K562 (cell line): ENCODE measurements around the gene KAZN. TPM values are rescaled to one million over a fixed set of nuclear protein-coding genes. Genes with fewer than 3 reads are reported as not detected.

Experiments
- ATAC-seq: fragments of 200-7000 bp; cut with Tn5 transposase; 3 replicates; pipeline ENCODE4 v1.9.1; 2020; ENCODE audit warnings: moderate library complexity
- BruUV-seq: library from RNA; stranded (reverse); fragments of 400-500 nt; replicated peaks from 2 replicates; lab custom pipeline; 2021; lab: Mats Ljungman, UMichigan
- CTCF ChIA-PET: fragments of 300-600 bp; formaldehyde crosslinking; extraction: SDS; loops from one replicate; lab custom pipeline; 2021; ENCODE audit warnings: low intra/inter-chr PET ratio; lab: Yijun Ruan, JAX
- POLR2A ChIA-PET: fragments of 300-600, 350-650 bp; sonication (Branson Sonifier 250); formaldehyde crosslinking; extraction: SDS; loops from one replicate; lab custom pipeline; 2021; ENCODE audit warnings: antibody characterized with exemption, inconsistent platforms; lab: Yijun Ruan, JAX
- DNase-seq, 4 experiments: peaks; one replicate each; pipeline versions ENCODE4 v3.0.0 to v3.0.0-alpha.2; 2011 to 2018; ENCODE audit warnings: low spot score in 3 of 4, mixed read lengths in 3 of 4; ENCODE audit errors: extremely low read depth in 1 of 4
- FAIRE-seq: peaks from 2 replicates; lab custom pipeline; 2011; peaks lifted over from hg19 to GRCh38; lab: Jason Lieb, UNC
- H2AFZ ChIP-seq: 2 replicates; pipeline ENCODE4 v1.6.0; 2011; ENCODE audit warnings: low read depth, low read length, control low read depth, inconsistent platforms
- H3K27ac ChIP-seq: fragments of 200-600 bp; 3 replicates; pipeline ENCODE4 v1.8.0; 2011; ENCODE audit warnings: low read depth, mild to moderate bottlenecking, control low read depth, inconsistent platforms, low read length, moderate library complexity, mixed read lengths; ENCODE audit errors: extremely low read depth
- H3K27me3 ChIP-seq, 2 experiments: fragments of 300-600 bp in 1 of 2; 2 replicates in 1 of 2; 3 replicates in 1 of 2; pipeline versions ENCODE4 v1.6.0 to v1.8.0; 2011; ENCODE audit warnings: inconsistent platforms in 2 of 2, low read length in 2 of 2, mild to moderate bottlenecking in 1 of 2, mixed read lengths in 1 of 2, moderate library complexity in 1 of 2; ENCODE audit not compliant: control insufficient read depth in 2 of 2, insufficient read depth in 2 of 2
- H3K36me3 ChIP-seq: fragments of 300-600 bp; 3 replicates; pipeline ENCODE4 v1.8.0; 2011; ENCODE audit warnings: mild to moderate bottlenecking, low read length, inconsistent platforms; ENCODE audit not compliant: control insufficient read depth, insufficient read depth
- H3K4me1 ChIP-seq, 2 experiments: fragments of 200-600 bp in 1 of 2; replicated peaks in 1 of 2; 2 replicates in 1 of 2; 3 replicates in 1 of 2; pipeline versions ENCODE4 v1.5.1 to v1.8.0; 2011; ENCODE audit warnings: inconsistent platforms in 2 of 2, low read length in 2 of 2, mild to moderate bottlenecking in 1 of 2, mixed read lengths in 1 of 2, moderate library complexity in 1 of 2; ENCODE audit not compliant: control insufficient read depth in 2 of 2, insufficient read depth in 2 of 2
- H3K4me2 ChIP-seq: 2 replicates; pipeline ENCODE4 v1.6.1; 2011; ENCODE audit warnings: low read length, control low read depth, inconsistent platforms, mixed read lengths; ENCODE audit not compliant: insufficient read depth
- H3K4me3 ChIP-seq: fragments of 200-600 bp; sonication (generic), shearing (Covaris generic); 2 replicates; pipeline ENCODE4 v1.5.1; 2016; ENCODE audit warnings: control low read depth, inconsistent platforms
- H3K79me2 ChIP-seq: fragments of 200-600 bp; 3 replicates; pipeline ENCODE4 v1.8.0; 2011; ENCODE audit warnings: low read length, inconsistent platforms; ENCODE audit not compliant: control insufficient read depth, insufficient read depth
- H3K9ac ChIP-seq, 2 experiments: 2 replicates each; pipeline versions ENCODE4 v1.6.0 to v1.6.1; 2011; ENCODE audit warnings: low read depth in 2 of 2, low read length in 2 of 2, control low read depth in 1 of 2, inconsistent platforms in 1 of 2, mild to moderate bottlenecking in 1 of 2, mixed read lengths in 1 of 2; ENCODE audit not compliant: insufficient read depth in 1 of 2
- H3K9me1 ChIP-seq: one replicate; pipeline ENCODE4 v1.6.0; 2011; ENCODE audit warnings: inconsistent platforms, mild to moderate bottlenecking, low read length, moderate library complexity; ENCODE audit not compliant: control insufficient read depth, insufficient read depth
- H3K9me3 ChIP-seq: replicated peaks from 2 replicates; pipeline ENCODE4 v1.5.1; 2011; ENCODE audit warnings: low read depth, low read length, inconsistent platforms; ENCODE audit not compliant: control insufficient read depth, insufficient read depth
- H4K20me1 ChIP-seq: replicated peaks from 2 replicates; pipeline ENCODE4 v1.6.1; 2011; ENCODE audit warnings: low read length, inconsistent platforms, mixed read lengths; ENCODE audit not compliant: control insufficient read depth, insufficient read depth
- MYBL2 ChIP-seq, 2 experiments: fragments of 450-650 bp in 1 of 2; sonication (generic) in 1 of 2; formaldehyde crosslinking in 1 of 2; IDR thresholded peaks; 2 replicates each; pipeline versions ENCODE4 v1.6.1 to v1.8.1; 2017 to 2022; ENCODE audit warnings: borderline replicate concordance in 1 of 2, inconsistent platforms in 1 of 2, low read depth in 1 of 2, mild to moderate bottlenecking in 1 of 2, missing genetic modification reagents in 1 of 2, moderate library complexity in 1 of 2
- NR3C1 ChIP-seq: sonication (generic); formaldehyde crosslinking; IDR thresholded peaks from 2 replicates; pipeline ENCODE4 v1.8.1; 2022; ENCODE audit warnings: missing genetic modification reagents
- RBM17 ChIP-seq: fragments of 200-400 bp; formaldehyde crosslinking; IDR thresholded peaks from 2 replicates; pipeline ENCODE4 v1.6.1; 2017; ENCODE audit warnings: low read depth, mild to moderate bottlenecking, low read length, borderline replicate concordance
- ZNF143 ChIP-seq: sonication (generic); formaldehyde crosslinking; IDR thresholded peaks from 2 replicates; pipeline ENCODE4 v1.9.0; 2022; ENCODE audit warnings: mild to moderate bottlenecking, missing genetic modification reagents
- WGBS: fragments of 100-300 bp; shearing (Covaris generic); methylation state at CpG from one replicate; pipeline ENCODE4 v1.1.6; 2016; ENCODE audit warnings: low coverage, mixed read lengths; ENCODE audit not compliant: insufficient coverage; ENCODE audit errors: missing lambda C conversion rate; 5-methylcytosine and 5-hydroxymethylcytosine counted together
- in situ Hi-C: fragments of 300-500 bp; cut with MboI; formaldehyde crosslinking; loops from 4 replicates; pipeline ENCODE4 v1.15.0; 2018; ENCODE audit warnings: inconsistent platforms, mixed read lengths
- intact Hi-C: fragments of 100-400 bp; cut with micrococcal nuclease; formaldehyde crosslinking; loops from 2 replicates; pipeline ENCODE4 v1.14.2; 2022
- polyA plus RNA-seq, 8 experiments: library from polyadenylated mRNA; depleted of rRNA in 4 of 8; stranded (reverse) in 5 of 8; unstranded in 3 of 8; fragments of >200 nt; fragmentation: Nextera tagmentation in 2 of 8; fragmentation: Illumina TruSeq in 1 of 8; extraction: Ambion mirVana in 2 of 8; extraction: Trizol in 1 of 8; gene quantifications; 2 replicates each; pipeline versions ENCODE4 v1.2.1 to v1.2.3, GENCODE V29; 2011 to 2014; ENCODE audit warnings: inconsistent platforms in 1 of 8, missing spikeins in 1 of 8
- total RNA-seq, 7 experiments: library from RNA; depleted of rRNA in 6 of 7; stranded (reverse); fragments of >200 nt in 6 of 7; fragmentation: Illumina TruSeq in 2 of 7; extraction: Trizol in 2 of 7; gene quantifications; 2 replicates each; pipeline versions ENCODE4 v1.2.1 to v1.2.3, GENCODE V29; 2011 to 2021; ENCODE audit warnings: low replicate concordance in 1 of 7

The KAZN gene
- total and polyA plus RNA-seq, 9 of the 15 experiments (the other 6 are each of a cell fraction or from before 2014, with no cell fraction given) = 2.1 to 21.6 (median 5.4) TPM

GRCh38 chr1:15080328-15081007, 482.0 kb downstream of the KAZN start:
- no TSS peak for BruUV-seq
- FAIRE-seq = no peak
- no peak overlapping the region for H3K4me2 ChIP-seq
- no peaks in the 10 kb centered on the region for H3K9me3 ChIP-seq
- CTCF ChIA-PET = no interaction called here
- no peaks in the 10 kb centered on the region for H3K36me3 ChIP-seq
- H2AFZ ChIP-seq = no peak overlapping the region
- no peak for ATAC-seq
- WGBS = 5% methylated on average over 10 of the region's 10 CpGs
- H3K27me3 ChIP-seq = peaks cover 32 to 86% of the 10 kb centered on the region in 2 experiments
- peak overlapping the region in 1 of 2 experiments; percentile 30; a peak in 1 of 4 replicates for H3K9ac ChIP-seq
- POLR2A ChIA-PET = interaction anchor here (0.6 to 1.6 kb wide), 2 partner anchors 8 to 25 kb away, joined by 3 to 4 read pairs; no protein-coding TSS in a partner anchor
- in situ Hi-C loops = no loop called here
- no peak overlapping the region for H3K4me3 ChIP-seq
- intact Hi-C loops = no loop called here
- no peak for TF ChIP-seq NR3C1 (CRISPR knock-in tag)
- no peak for TF ChIP-seq ZNF143 (CRISPR knock-in tag)
- TF ChIP-seq MYBL2 (IDR thresholded peaks at IDR 0.05; ENCODE audit: low read depth) = no peak
- TF ChIP-seq MYBL2 (CRISPR knock-in tag; IDR thresholded peaks at IDR 0.05; ENCODE audit: borderline replicate concordance) = no peak
- TF ChIP-seq RBM17 = no peak
- H3K9me1 ChIP-seq = no peaks in the 10 kb centered on the region
- peaks cover 18% of the 10 kb centered on the region; the same call in 1 of the 2 replicates for H4K20me1 ChIP-seq
- H3K27ac ChIP-seq = no peak overlapping the region
- H3K79me2 ChIP-seq = no peaks in the 10 kb centered on the region
- no peaks in the 10 kb centered on the region for H3K4me1 ChIP-seq
- no peak for DNase-seq
